ENCODE results near the gene SAFB.
A peak's percentile ranks its signal among the peaks of the same experiment; 100 is the strongest.

Gene SAFB

DNA sequence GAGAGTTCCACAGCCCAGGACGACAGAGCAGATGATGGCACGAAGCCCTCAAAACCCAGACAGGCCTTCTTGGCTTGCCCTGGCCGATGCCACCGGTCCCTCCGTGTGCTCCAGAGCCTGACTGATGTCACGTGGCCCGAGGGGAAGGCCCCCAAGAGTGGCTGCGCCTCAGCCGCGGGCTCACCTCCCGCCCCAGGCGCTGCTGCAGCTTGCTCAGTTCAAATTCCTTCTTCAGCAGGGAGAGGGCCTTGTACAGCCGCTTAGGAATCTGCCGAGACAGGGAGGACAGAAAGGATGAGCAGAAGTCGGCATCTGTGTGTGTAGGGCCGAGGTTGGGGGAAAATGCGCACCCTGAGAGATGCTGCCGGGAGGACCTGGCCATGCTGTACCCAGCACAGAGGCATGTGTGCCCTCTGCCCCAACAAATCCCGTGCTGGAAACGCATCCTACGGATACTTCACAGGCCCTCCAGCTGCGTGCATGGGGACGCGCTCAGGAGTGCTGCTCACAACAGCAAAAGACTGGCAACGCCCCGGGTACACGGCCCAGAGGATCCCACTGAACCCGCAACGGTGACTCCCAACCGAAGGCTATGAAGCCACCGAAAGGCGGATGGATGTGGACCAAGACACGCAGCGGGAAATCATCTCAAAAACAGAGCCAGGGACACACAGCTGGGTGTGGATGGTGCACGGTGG is 84.1 kb downstream of the SAFB start:
- H3K4me3 Mint-ChIP-seq = no peak overlapping the region
- intact Hi-C loops (cut with micrococcal nuclease) = no loop called here
- H3K36me3 Mint-ChIP-seq (ENCODE audit: low read depth) = peaks cover 92% of the 10 kb centered on the region
- H3K27me3 Mint-ChIP-seq = no peaks in the 10 kb centered on the region
- H3K27ac Mint-ChIP-seq = no peak overlapping the region
- no peaks in the 10 kb centered on the region for H3K9me3 Mint-ChIP-seq
- no peaks in the 10 kb centered on the region for H3K4me1 Mint-ChIP-seq (ENCODE audit: low read depth)

GRCh38 chr19:5707576-5708575 is 85.0 kb downstream of the SAFB start:
- Mint-ChIP-seq H3K27ac (no peak overlapping the region), H3K4me3 (no peak overlapping the region), H3K36me3 (ENCODE audit: low read depth) (peaks cover 98% of the 10 kb centered on the region), H3K4me1 (ENCODE audit: low read depth) (no peaks in the 10 kb centered on the region), H3K27me3 (no peaks in the 10 kb centered on the region), H3K9me3 (no peaks in the 10 kb centered on the region)
- intact Hi-C loops (cut with micrococcal nuclease) = no loop called here

- H3K36me3 Mint-ChIP-seq (ENCODE audit: low read depth) = peaks cover 89% of the 10 kb centered on the region
- H3K9me3 Mint-ChIP-seq = no peaks in the 10 kb centered on the region
- H3K4me1 Mint-ChIP-seq (ENCODE audit: low read depth) = no peaks in the 10 kb centered on the region
- H3K4me3 Mint-ChIP-seq = no peak overlapping the region
- intact Hi-C loops (cut with micrococcal nuclease) = no loop called here
- no peaks in the 10 kb centered on the region for H3K27me3 Mint-ChIP-seq
- H3K27ac Mint-ChIP-seq = no peak overlapping the region
Observed at GRCh38 chr19:5711025-5711424, 88.1 kb downstream of the SAFB start.

GRCh38 chr19:5711713-5712161 is 88.9 kb downstream of the SAFB start:
- intact Hi-C loops (cut with micrococcal nuclease) = no loop called here
- Mint-ChIP-seq H3K4me3 (no peak overlapping the region), H3K27me3 (no peaks in the 10 kb centered on the region), H3K36me3 (ENCODE audit: low read depth) (peaks cover 82% of the 10 kb centered on the region), H3K4me1 (ENCODE audit: low read depth) (no peaks in the 10 kb centered on the region), H3K9me3 (no peaks in the 10 kb centered on the region), H3K27ac (no peak overlapping the region)

- intact Hi-C loops (cut with micrococcal nuclease) = no loop called here
- Mint-ChIP-seq H3K4me3 (no peak overlapping the region), H3K27me3 (no peaks in the 10 kb centered on the region), H3K27ac (no peak overlapping the region), H3K4me1 (ENCODE audit: low read depth) (peaks cover 14% of the 10 kb centered on the region), H3K36me3 (ENCODE audit: low read depth) (peaks cover 80% of the 10 kb centered on the region), H3K9me3 (no peaks in the 10 kb centered on the region)
Observed at GRCh38 chr19:5713228-5713627, 90.3 kb downstream of the SAFB start.

- Mint-ChIP-seq H3K4me1 (ENCODE audit: low read depth) (peaks cover 25% of the 10 kb centered on the region), H3K27me3 (no peaks in the 10 kb centered on the region), H3K4me3 (no peak overlapping the region), H3K36me3 (ENCODE audit: low read depth) (peaks cover 64% of the 10 kb centered on the region), H3K27ac (no peak overlapping the region), H3K9me3 (no peaks in the 10 kb centered on the region)
- intact Hi-C loops (cut with micrococcal nuclease) = no loop called here
Observed at GRCh38 chr19:5714816-5715215, 91.9 kb downstream of the SAFB start.

- Mint-ChIP-seq H3K36me3 (ENCODE audit: low read depth) (peaks cover 39% of the 10 kb centered on the region), H3K27ac (peak overlapping the region; percentile 93), H3K27me3 (no peaks in the 10 kb centered on the region), H3K4me3 (no peak overlapping the region), H3K4me1 (ENCODE audit: low read depth) (peaks cover 29% of the 10 kb centered on the region), H3K9me3 (no peaks in the 10 kb centered on the region)
- intact Hi-C loops (cut with micrococcal nuclease) = no loop called here
Observed at GRCh38 chr19:5717215-5717935, 94.5 kb downstream of the SAFB start.

Measured in dendritic cell treated with granulocyte-macrophage colony-stimulating factor and Interleukin-4, amounts not matched to agents 40 ng/mL and 50 ng/mL, for 4 days (primary cell).